Panc1 (cell line): ENCODE results near the gene SF3B2. TPM values are rescaled to one million over a fixed set of nuclear protein-coding genes. Genes with fewer than 3 reads are reported as not detected.

Source experiments
- ATAC-seq: fragments of 200-7000 bp; cut with Tn5 transposase; 2 replicates; pipeline ENCODE4 v1.9.1; 2020; ENCODE audit warnings: mild to moderate bottlenecking, moderate library complexity
- BruUV-seq: library from RNA; stranded (reverse); fragments of 400-500 nt; replicated peaks from 2 replicates; lab custom pipeline; 2021; lab: Mats Ljungman, UMichigan
- CTCF ChIA-PET: fragments of 300-600 bp; sonication (Branson Sonifier 250); formaldehyde crosslinking; loops from one replicate; lab custom pipeline; 2022; ENCODE audit warnings: antibody characterized with exemption; lab: Charles Lee
- POLR2A ChIA-PET: fragments of 300-600 bp; sonication (Branson Sonifier 250); formaldehyde crosslinking; loops from one replicate; lab custom pipeline; 2022; ENCODE audit warnings: antibody characterized with exemption; lab: Charles Lee
- DNase-seq: peaks from one replicate; pipeline ENCODE4 v3.0.0-alpha.2; 2010; ENCODE audit warnings: low read depth, low spot score
- H3K27ac ChIP-seq: 2 replicates; pipeline ENCODE4 v1.5.1; 2011; ENCODE audit warnings: mild to moderate bottlenecking, low read length, inconsistent platforms
- H3K27me3 ChIP-seq: fragments of 200-500 bp; sonication (Bioruptor generic); 2 replicates; pipeline ENCODE4 v1.6.0; 2014; ENCODE audit warnings: low read length, inconsistent platforms; ENCODE audit not compliant: control insufficient read depth, insufficient read depth
- H3K36me3 ChIP-seq: fragments of 200-500 bp; sonication (Bioruptor generic); 2 replicates; pipeline ENCODE4 v1.5.1; 2014; ENCODE audit warnings: inconsistent platforms, mild to moderate bottlenecking, low read length, moderate library complexity; ENCODE audit not compliant: control insufficient read depth, insufficient read depth
- H3K4me1 ChIP-seq: 2 replicates; pipeline ENCODE4 v1.5.1; 2011; ENCODE audit warnings: inconsistent platforms, mild to moderate bottlenecking, low read length, moderate library complexity; ENCODE audit not compliant: control insufficient read depth, insufficient read depth
- H3K4me3 ChIP-seq, 2 experiments: 2 replicates each; pipeline ENCODE4 v1.5.1; 2011 to 2012; ENCODE audit warnings: low read depth in 2 of 2, low read length in 2 of 2, mild to moderate bottlenecking in 2 of 2, inconsistent platforms in 1 of 2, moderate library complexity in 1 of 2
- H3K9me3 ChIP-seq: fragments of 200-500 bp; sonication (Bioruptor generic); 2 replicates; pipeline ENCODE4 v1.5.1; 2014; ENCODE audit warnings: low read depth, mild to moderate bottlenecking, inconsistent platforms, low read length, moderate library complexity; ENCODE audit not compliant: control insufficient read depth, insufficient read depth
- CTCF ChIP-seq: fragments of 450-650 bp; IDR thresholded peaks from 2 replicates; pipeline ENCODE4 v1.5.1; 2017; ENCODE audit warnings: mild to moderate bottlenecking
- POLR2AphosphoS5 ChIP-seq: IDR thresholded peaks from 2 replicates; pipeline ENCODE4 v1.6.1; 2012; ENCODE audit warnings: mild to moderate bottlenecking, low read depth, low read length, moderate library complexity
- REST ChIP-seq, 2 experiments: IDR thresholded peaks; 2 replicates each; pipeline ENCODE4 v1.6.1; 2011 to 2012; ENCODE audit warnings: low read depth in 2 of 2, control low read depth in 1 of 2, low read length in 1 of 2, mild to moderate bottlenecking in 1 of 2, moderate library complexity in 1 of 2; ENCODE audit not compliant: insufficient read depth in 1 of 2
- SIN3A ChIP-seq: IDR thresholded peaks from 2 replicates; pipeline ENCODE4 v1.6.1; 2012; ENCODE audit warnings: low read depth, mild to moderate bottlenecking, low read length, moderate library complexity, borderline replicate concordance; ENCODE audit not compliant: insufficient read depth
- TCF7L2 ChIP-seq: IDR thresholded peaks from 2 replicates; pipeline ENCODE4 v1.6.1; 2011; ENCODE audit warnings: mild to moderate bottlenecking, low read depth, low read length, inconsistent platforms
- in situ Hi-C: cut with HindIII; loops from 2 replicates; pipeline ENCODE4 v1.10.0; 2016; ENCODE audit warnings: low sequenced_read_pairs, low pct_unique_long_range_greater_than_20kb
- intact Hi-C: fragments of 100-400 bp; cut with micrococcal nuclease; formaldehyde crosslinking; loops from one replicate; pipeline ENCODE4 v1.10.0; 2022; ENCODE audit not compliant: unreplicated experiment
- total RNA-seq: library from RNA; stranded (reverse); gene quantifications from one replicate; pipeline ENCODE4 v1.2.1, GENCODE V29; 2021; ENCODE audit not compliant: unreplicated experiment

The SF3B2 gene
- total RNA-seq, 1 experiment from 2014 or later = 271 TPM

GRCh38 chr11:66056501-66056900 is 4.3 kb downstream of the SF3B2 start:
- Histone ChIP-seq H3K4me1 (peaks cover 8% of the 10 kb centered on the region), H3K4me3 (no peak overlapping the region), H3K9me3 (no peaks in the 10 kb centered on the region), H3K36me3 (peaks cover 60% of the 10 kb centered on the region), H3K27me3 (no peaks in the 10 kb centered on the region), H3K27ac (no peak overlapping the region)
- ATAC-seq (no peak), DNase-seq (no peak)
- CTCF ChIA-PET = interaction anchor here (0.6 kb wide), 2 partner anchors 48 to 103 kb away, joined by 5 to 9 read pairs; no protein-coding TSS in a partner anchor
- in situ Hi-C loops (no loop called here), intact Hi-C loops (no loop called here)
- no peak for TF ChIP-seq REST (IDR thresholded peaks at IDR 0.05; ENCODE audit: insufficient read depth in 1 of 2, low read depth in 2 of 2, low read length in 1 of 2)
- no peak for TF ChIP-seq SIN3A
- TF ChIP-seq TCF7L2 = no peak
- no peak for TF ChIP-seq POLR2AphosphoS5
- TF ChIP-seq CTCF = no peak
- no TSS peak for BruUV-seq
- POLR2A ChIA-PET = interaction anchor here (1.1 kb wide), 1 partner anchor 11 kb away, joined by 12 read pairs; no protein-coding TSS in a partner anchor

GRCh38 chr11:66059966-66060680 is 8.0 kb downstream of the SF3B2 start:
- no peak for TF ChIP-seq TCF7L2
- Histone ChIP-seq H3K27me3 (no peaks in the 10 kb centered on the region), H3K4me1 (no peaks in the 10 kb centered on the region), H3K27ac (no peak overlapping the region), H3K4me3 (no peak overlapping the region), H3K9me3 (no peaks in the 10 kb centered on the region), H3K36me3 (peaks cover 82% of the 10 kb centered on the region)
- no TSS peak for BruUV-seq
- ChIA-PET CTCF (interaction anchor here (0.6 kb wide), 1 partner anchor 302 kb away, joined by 14 read pairs; no protein-coding TSS in a partner anchor), POLR2A (no interaction called here)
- in situ Hi-C loops (no loop called here), intact Hi-C loops (no loop called here)
- DNase-seq (no peak), ATAC-seq (no peak)

GRCh38 chr11:66061268-66061667 is 9.1 kb downstream of the SF3B2 start:
- no peak overlapping the region for H3K4me3 ChIP-seq
- DNase-seq = no peak
- peaks cover 80% of the 10 kb centered on the region for H3K36me3 ChIP-seq
- H3K27ac ChIP-seq = no peak overlapping the region
- in situ Hi-C loops (no loop called here), intact Hi-C loops (no loop called here)
- no peak for ATAC-seq
- no peaks in the 10 kb centered on the region for H3K27me3 ChIP-seq
- no TSS peak for BruUV-seq
- ChIA-PET POLR2A (no interaction called here), CTCF (no interaction called here)
- H3K4me1 ChIP-seq = no peaks in the 10 kb centered on the region
- TF ChIP-seq POLR2AphosphoS5 (no peak), CTCF (no peak), TCF7L2 (no peak), SIN3A (no peak), REST (IDR thresholded peaks at IDR 0.05; ENCODE audit: insufficient read depth in 1 of 2, low read depth in 2 of 2, low read length in 1 of 2) (no peak)
- no peaks in the 10 kb centered on the region for H3K9me3 ChIP-seq
